WTC11 (cell line): ENCODE data around the gene SNX20.

Source experiments
- AFF4 ChIP-seq: sonication (generic); formaldehyde crosslinking; IDR thresholded peaks from 2 replicates; pipeline ENCODE4 v1.8.1; 2023; ENCODE audit warnings: mild to moderate bottlenecking, missing genetic modification reagents, borderline replicate concordance
- ATF6 ChIP-seq: sonication (generic); formaldehyde crosslinking; IDR thresholded peaks from 2 replicates; pipeline ENCODE4 v1.8.1; 2023; ENCODE audit warnings: mild to moderate bottlenecking, missing genetic modification reagents
- CTCF ChIP-seq: fragments of 200-600 bp; IDR thresholded peaks from 2 replicates; pipeline ENCODE4 v1.8.0; 2022; ENCODE audit warnings: antibody characterized with exemption
- IRF1 ChIP-seq: sonication (generic); formaldehyde crosslinking; IDR thresholded peaks from 2 replicates; pipeline ENCODE4 v1.8.0; 2023; ENCODE audit warnings: missing genetic modification reagents
- PREB ChIP-seq: sonication (generic); formaldehyde crosslinking; IDR thresholded peaks from 2 replicates; pipeline ENCODE4 v1.8.1; 2022; ENCODE audit warnings: mild to moderate bottlenecking, missing genetic modification reagents, moderate library complexity, borderline replicate concordance
- SP1 ChIP-seq: sonication (generic); formaldehyde crosslinking; conservative IDR thresholded peaks from 2 replicates; pipeline ENCODE4 v1.8.1; 2022; ENCODE audit warnings: missing genetic modification reagents
- TEAD4 ChIP-seq: sonication (generic); formaldehyde crosslinking; IDR thresholded peaks from 2 replicates; pipeline ENCODE4 v1.8.0; 2022; ENCODE audit warnings: mild to moderate bottlenecking, missing genetic modification reagents

GRCh38 chr16:50718761-50719400, 37.8 kb upstream of the SNX20 start:
- no peak for TF ChIP-seq CTCF
- no peak for TF ChIP-seq AFF4 (CRISPR knock-in tag)
- no peak for TF ChIP-seq TEAD4 (CRISPR knock-in tag)
- no peak for TF ChIP-seq PREB (CRISPR knock-in tag)
- no peak for TF ChIP-seq SP1 (CRISPR knock-in tag)
- no peak for TF ChIP-seq IRF1 (CRISPR knock-in tag)
- no peak for TF ChIP-seq ATF6 (CRISPR knock-in tag)
